Heart right ventricle (tissue), 16 donors: Measurements from ENCODE around the gene MEOX1. TPM values are rescaled to one million over a fixed set of nuclear protein-coding genes. Genes with fewer than 3 reads are reported as not detected.

ENCODE experiments used
- ATAC-seq, 8 donors: fragments of 200-7000 bp; cut with Tn5 transposase; one replicate each; pipeline ENCODE4 v1.9.1; 2020; ENCODE audit warnings: mild to moderate bottlenecking in 8 of 8, moderate library complexity in 8 of 8, moderate number of reproducible peaks in 1 of 8
- DNase-seq, 2 donors: peaks; one replicate each; pipeline ENCODE4 v3.0.0-alpha.2; 2020
- H3K27ac ChIP-seq, 10 donors: fragments of 200-600 bp; sonication (generic) in 2 of 10; one replicate each; pipeline versions ENCODE4 v1.5.0 to v1.8.0; 2020 to 2022; ENCODE audit warnings: mild to moderate bottlenecking in 3 of 10
- H3K27me3 ChIP-seq, 7 donors: fragments of 200-600 bp; one replicate each; pipeline ENCODE4 v1.8.0; 2021 to 2022; ENCODE audit warnings: mild to moderate bottlenecking in 2 of 7
- H3K36me3 ChIP-seq, 9 donors: fragments of 200-600 bp; sonication (generic) in 1 of 9; one replicate each; pipeline versions ENCODE4 v1.5.0 to v1.8.0; 2020 to 2022; ENCODE audit warnings: mild to moderate bottlenecking in 2 of 9
- H3K4me1 ChIP-seq, 9 donors: fragments of 200-600 bp; sonication (generic) in 1 of 9; one replicate each; pipeline versions ENCODE4 v1.5.0 to v1.8.0; 2020 to 2022; ENCODE audit warnings: mild to moderate bottlenecking in 4 of 9
- H3K4me3 ChIP-seq, 10 donors: fragments of 200-600 bp; sonication (generic) in 2 of 10; one replicate each; pipeline versions ENCODE4 v1.5.0 to v1.8.0; 2020 to 2022; ENCODE audit warnings: mild to moderate bottlenecking in 7 of 10, moderate library complexity in 2 of 10
- H3K9me3 ChIP-seq, 11 donors: fragments of 200-600 bp in 10 of 11; sonication (generic) in 2 of 11; one replicate each; pipeline versions ENCODE4 v1.5.0 to v1.8.0; 2013 to 2022; ENCODE audit warnings: mild to moderate bottlenecking in 2 of 11, control low read depth in 1 of 11, moderate library complexity in 1 of 11
- CTCF ChIP-seq, 9 donors: fragments of 200-600 bp; sonication (generic) in 2 of 9; IDR thresholded peaks; one replicate each; pipeline versions ENCODE4 v1.5.0 to v1.8.0; 2021 to 2022; ENCODE audit warnings: antibody characterized with exemption in 9 of 9, mild to moderate bottlenecking in 5 of 9, moderate library complexity in 1 of 9
- WGBS, 2 donors: extraction: QIAGEN DNeasy Blood & Tissue Kit; methylation state at CpG; one replicate each; pipeline ENCODE4 v1.1.7; 2013; ENCODE audit warnings: inconsistent platforms in 1 of 2; 5-methylcytosine and 5-hydroxymethylcytosine counted together
- intact Hi-C, 10 donors: fragments of 100-400 bp; cut with DNase I; formaldehyde crosslinking; loops; one replicate each; pipeline versions ENCODE4 v1.11.1 to v1.14.2; 2022
- polyA plus RNA-seq, 2 donors: library from polyadenylated mRNA; stranded (reverse); fragments of 200-250 nt; gene quantifications; one replicate each; pipeline ENCODE4 v1.2.3, GENCODE V29; 2013
- total RNA-seq, 10 donors: library from RNA; stranded (reverse); fragmentation: NEBNext Ultra II Directional in 3 of 10; extraction: Animal tissue kit (Norgen Biotek cat#: 25700) in 3 of 10; gene quantifications; one replicate each; pipeline versions ENCODE4 v1.2.1 to v1.2.4, GENCODE V29; 2021 to 2023
- donor health status: Arrhythmogenic right ventricular cardiomyopathy.
- donor health status: ischemic (EF 13 %, LVEDD 7.1; RV severe dilation, severe dysfunction).
- donor health status: healthy with polysubstance abuse.
- donor health status: DM: no; HTN: yes; CAD: no.
- donor health status: DM: no; HTN: no; CAD: no.
- donor health status: ischemic (EF 25% LVEDD 6.9; RV normal size, moderate dysfunction).
- donor health status: ischemic (EF 25% LVEDD 5.7; RV mildly dilated, moderate dysfunction).
- donor health status: healthy.
- donor health status: DM: yes; HTN: yes; CAD: no.
- donor health status: Ischemic cardiomyopathy.
- donor health status: ischemic (EF 35%, LVEDD 5.7; RV mildly dilated, moderate dysfunction).
- donor health status: nonischemic (EF 11% LVEDD 7.7; RV severe dilation, severe dysfunction).
- donor health status: DM: yes; HTN: yes; CAD: no.
- donor health status: PGD.
- donor health status: ischemic (EF 29% LVEDD 5.4; RV normal size, mild dysfunction).
- donor health status: nonischemic (EF 23%, LVEDD 6.1; RV moderate dilation, normal function).

MEOX1 gene
- total and polyA plus RNA-seq, 12 donors: 6.4 to 25.3 (median 14.8) TPM

GRCh38 chr17:43644081-43644480 is 17.6 kb downstream of the MEOX1 start:
- 75 to 78% methylated on average over 4 of the region's 4 CpGs for WGBS, 2 donors
- no peak for DNase-seq
- peaks cover 0 to 69% (median 39%) of the 10 kb centered on the region in 9 donors for H3K4me1 ChIP-seq
- ATAC-seq: no peak
- TF ChIP-seq CTCF (IDR thresholded peaks at IDR 0.05): no peak
- H3K36me3 ChIP-seq: peaks cover 0 to 7% (median 0%) of the 10 kb centered on the region in 9 donors
- peaks cover 0 to 20% (median 0%) of the 10 kb centered on the region in 7 donors for H3K27me3 ChIP-seq
- H3K4me3 ChIP-seq: no peak overlapping the region
- peak overlapping the region in 5 of 10 donors; percentile 16 to 97 (median 92) for H3K27ac ChIP-seq
- no peaks in the 10 kb centered on the region for H3K9me3 ChIP-seq
- intact Hi-C loops: loop anchor here in 3 of 10 donors (5.0 to 10.0 kb wide), 2 partner anchors 49 to 52 kb away; no protein-coding TSS in a partner anchor

GRCh38 chr17:43641416-43641815 is 20.3 kb downstream of the MEOX1 start:
- H3K4me3 ChIP-seq: no peak overlapping the region
- peaks cover 0 to 43% (median 23%) of the 10 kb centered on the region in 9 donors for H3K4me1 ChIP-seq
- peaks cover 0 to 20% (median 0%) of the 10 kb centered on the region in 7 donors for H3K27me3 ChIP-seq
- DNase-seq (peak in 1 of 2 donors; percentile 54), ATAC-seq (peak in 4 of 8 donors; percentile 21 to 51 (median 28))
- H3K9me3 ChIP-seq: no peaks in the 10 kb centered on the region
- intact Hi-C loops: loop anchor here in 3 of 10 donors (5.0 to 10.0 kb wide), 2 partner anchors 47 to 49 kb away; no protein-coding TSS in a partner anchor
- peaks cover 0 to 7% (median 0%) of the 10 kb centered on the region in 9 donors for H3K36me3 ChIP-seq
- H3K27ac ChIP-seq: peak overlapping the region in 9 of 10 donors; percentile 24 to 97 (median 62)
- no peak for TF ChIP-seq CTCF (IDR thresholded peaks at IDR 0.05)
- WGBS, 2 donors: 46 to 53% methylated on average over 7 of the region's 7 CpGs

GRCh38 chr17:43640491-43641252 is 21.1 kb downstream of the MEOX1 start:
- ATAC-seq (peak in 4 of 8 donors; percentile 3 to 42 (median 27)), DNase-seq (no peak)
- H3K4me3 ChIP-seq: no peak overlapping the region
- H3K27ac ChIP-seq: peak overlapping the region; percentile 24 to 97 (median 50)
- peaks cover 0 to 13% (median 0%) of the 10 kb centered on the region in 7 donors for H3K27me3 ChIP-seq
- TF ChIP-seq CTCF (IDR thresholded peaks at IDR 0.05): no peak
- 63 to 64% methylated on average over 8 of the region's 8 CpGs for WGBS, 2 donors
- H3K4me1 ChIP-seq: peaks cover 0 to 35% (median 20%) of the 10 kb centered on the region in 9 donors
- H3K36me3 ChIP-seq: peaks cover 0 to 7% (median 0%) of the 10 kb centered on the region in 9 donors
- intact Hi-C loops: loop anchor here in 3 of 10 donors (5.0 to 10.0 kb wide), 2 partner anchors 46 to 48 kb away; no protein-coding TSS in a partner anchor
- H3K9me3 ChIP-seq: no peaks in the 10 kb centered on the region

GRCh38 chr17:43637563-43638323 is 24.0 kb downstream of the MEOX1 start:
- Histone ChIP-seq H3K4me1 (peaks cover 3 to 46% (median 23%) of the 10 kb centered on the region in 9 donors), H3K9me3 (no peaks in the 10 kb centered on the region), H3K27ac (peak overlapping the region in 2 of 10 donors; percentile 0 to 97), H3K27me3 (no peaks in the 10 kb centered on the region), H3K36me3 (peaks cover 0 to 7% (median 0%) of the 10 kb centered on the region in 9 donors), H3K4me3 (no peak overlapping the region)
- no peak for TF ChIP-seq CTCF (IDR thresholded peaks at IDR 0.05)
- intact Hi-C loops: no loop called here
- DNase-seq (no peak), ATAC-seq (no peak)
- 79 to 81% methylated on average over 13 of the region's 13 CpGs for WGBS, 2 donors
